Loucy (cell line): ENCODE measurements around the gene INPP5F.

Source experiments
- H2AFZ ChIP-seq: fragments of 200-600 bp; sonication (generic); 2 replicates; pipeline ENCODE4 v1.6.0; 2016; ENCODE audit warnings: antibody characterized with exemption, mild to moderate bottlenecking, low read length, moderate library complexity
- H3F3A ChIP-seq: fragments of 200-600 bp; 2 replicates; pipeline ENCODE4 v1.6.0; 2016; ENCODE audit warnings: antibody characterized with exemption, low read depth, mild to moderate bottlenecking
- H3K27me3 ChIP-seq: fragments of 200-600 bp; sonication (generic); 2 replicates; pipeline ENCODE4 v1.6.1; 2014; ENCODE audit warnings: low read length, mild to moderate bottlenecking; ENCODE audit not compliant: insufficient read depth, poor library complexity, severe bottlenecking
- H3K36me3 ChIP-seq: fragments of 200-600 bp; sonication (generic); 2 replicates; pipeline ENCODE4 v1.6.1; 2016; ENCODE audit warnings: low read length; ENCODE audit not compliant: insufficient read depth
- H3K4me1 ChIP-seq: fragments of 200-600 bp; sonication (generic); 2 replicates; pipeline ENCODE4 v1.5.1; 2014; ENCODE audit warnings: low read length, mild to moderate bottlenecking; ENCODE audit not compliant: insufficient read depth, poor library complexity, severe bottlenecking
- H3K4me2 ChIP-seq: fragments of 200-600 bp; sonication (generic); 2 replicates; pipeline ENCODE4 v1.6.0; 2014; ENCODE audit warnings: antibody characterized with exemption, low read length, low read depth, mild to moderate bottlenecking; ENCODE audit not compliant: poor library complexity, severe bottlenecking
- H3K4me3 ChIP-seq: fragments of 200-600 bp; sonication (generic); 2 replicates; pipeline ENCODE4 v1.5.1; 2014; ENCODE audit warnings: low read length, mild to moderate bottlenecking, mixed read lengths; ENCODE audit not compliant: poor library complexity, severe bottlenecking
- H3K79me2 ChIP-seq: fragments of 200-600 bp; sonication (generic); 2 replicates; pipeline ENCODE4 v1.6.1; 2014; ENCODE audit warnings: low read length; ENCODE audit not compliant: insufficient read depth
- H3K9ac ChIP-seq: fragments of 200-600 bp; sonication (generic); 2 replicates; pipeline ENCODE4 v1.6.0; 2014; ENCODE audit warnings: mild to moderate bottlenecking, low read depth, low read length, moderate library complexity; ENCODE audit not compliant: poor library complexity, severe bottlenecking
- H3K9me2 ChIP-seq: fragments of 200-600 bp; sonication (generic); replicated peaks from 2 replicates; pipeline ENCODE4 v1.6.1; 2016; ENCODE audit warnings: low read depth, low read length, mixed read lengths
- H3K9me3 ChIP-seq: fragments of 200-600 bp; sonication (generic); 2 replicates; pipeline ENCODE4 v1.6.1; 2014; ENCODE audit warnings: mild to moderate bottlenecking, antibody characterized with exemption, low read length, low read depth; ENCODE audit not compliant: insufficient read depth
- H4K20me1 ChIP-seq: fragments of 200-600 bp; sonication (generic); 2 replicates; pipeline ENCODE4 v1.6.0; 2014; ENCODE audit warnings: antibody characterized with exemption, low read length, mild to moderate bottlenecking; ENCODE audit not compliant: insufficient read depth, poor library complexity, severe bottlenecking
- CTCF ChIP-seq: fragments of 200-600 bp; sonication (generic); conservative IDR thresholded peaks from 2 replicates; pipeline ENCODE4 v1.5.1; 2014; ENCODE audit warnings: mild to moderate bottlenecking, antibody characterized with exemption, low read length
- EZH2phosphoT487 ChIP-seq: fragments of 200-600 bp; IDR thresholded peaks from 2 replicates; pipeline ENCODE4 v1.6.1; 2018; ENCODE audit warnings: antibody characterized with exemption, mild to moderate bottlenecking, moderate library complexity, borderline replicate concordance

INPP5F gene

GRCh38 chr10:119734396-119735332 is 8.8 kb downstream of the INPP5F start:
- H3K4me2 ChIP-seq, result no peak overlapping the region
- H3K36me3 ChIP-seq, result no peaks in the 10 kb centered on the region
- no peak overlapping the region for H2AFZ ChIP-seq
- peaks cover 36% of the 10 kb centered on the region; the same call in 1 of the 2 replicates for H3K79me2 ChIP-seq
- H3K9me3 ChIP-seq, result no peaks in the 10 kb centered on the region
- H3K27me3 ChIP-seq, result no peaks in the 10 kb centered on the region
- TF ChIP-seq CTCF (no peak), EZH2phosphoT487 (no peak)
- H3K4me3 ChIP-seq, result no peak overlapping the region
- H3K9me2 ChIP-seq, result no peaks in the 10 kb centered on the region
- no peaks in the 10 kb centered on the region for H3F3A ChIP-seq
- peaks cover 7% of the 10 kb centered on the region for H4K20me1 ChIP-seq
- H3K9ac ChIP-seq, result no peak overlapping the region
- H3K4me1 ChIP-seq, result peaks cover 30% of the 10 kb centered on the region

GRCh38 chr10:119735451-119735850 is 9.6 kb downstream of the INPP5F start:
- H3K4me2 ChIP-seq, result no peak overlapping the region
- peaks cover 39% of the 10 kb centered on the region; the same call in 1 of the 2 replicates for H3K79me2 ChIP-seq
- no peak overlapping the region for H3K9ac ChIP-seq
- H3K36me3 ChIP-seq, result no peaks in the 10 kb centered on the region
- no peaks in the 10 kb centered on the region for H3F3A ChIP-seq
- H3K9me2 ChIP-seq, result no peaks in the 10 kb centered on the region
- H2AFZ ChIP-seq, result no peak overlapping the region
- no peaks in the 10 kb centered on the region for H3K27me3 ChIP-seq
- H3K4me1 ChIP-seq, result peaks cover 35% of the 10 kb centered on the region
- peaks cover 7% of the 10 kb centered on the region for H4K20me1 ChIP-seq
- H3K9me3 ChIP-seq, result no peaks in the 10 kb centered on the region
- TF ChIP-seq CTCF (no peak), EZH2phosphoT487 (no peak)
- no peak overlapping the region for H3K4me3 ChIP-seq

GRCh38 chr10:119736220-119736619 is 10.4 kb downstream of the INPP5F start:
- H3K79me2 ChIP-seq, result peaks cover 43% of the 10 kb centered on the region; the same call in 1 of the 2 replicates
- H3K9ac ChIP-seq, result no peak overlapping the region
- no peaks in the 10 kb centered on the region for H3K9me3 ChIP-seq
- H3K4me1 ChIP-seq, result peaks cover 35% of the 10 kb centered on the region
- H3K36me3 ChIP-seq, result no peaks in the 10 kb centered on the region
- no peak overlapping the region for H3K4me2 ChIP-seq
- no peak overlapping the region for H3K4me3 ChIP-seq
- H3K27me3 ChIP-seq, result no peaks in the 10 kb centered on the region
- TF ChIP-seq CTCF (no peak), EZH2phosphoT487 (no peak)
- H3K9me2 ChIP-seq, result no peaks in the 10 kb centered on the region
- H2AFZ ChIP-seq, result no peak overlapping the region
- H4K20me1 ChIP-seq, result peaks cover 7% of the 10 kb centered on the region
- no peaks in the 10 kb centered on the region for H3F3A ChIP-seq
